B cell (primary cell): ENCODE results near the gene FAM107B. TPM values are rescaled to one million over a fixed set of nuclear protein-coding genes. Genes with fewer than 3 reads are reported as not detected.
A peak's percentile ranks its signal among the peaks of the same experiment; 100 is the strongest.

ENCODE experiments used
- ATAC-seq: fragments of 200-7000 bp; cut with Tn5 transposase; one replicate; pipeline ENCODE4 v1.10.0; 2021; ENCODE audit warnings: low read depth, mild to moderate bottlenecking, moderate number of reproducible peaks, moderate library complexity
- CTCF ChIA-PET: fragments of 350-600 bp; sonication (Branson Sonifier 250); formaldehyde crosslinking; loops from one replicate; lab custom pipeline; 2021; ENCODE audit warnings: antibody characterized with exemption, inconsistent platforms; lab: Charles Lee
- POLR2A ChIA-PET: fragments of 350-600 bp; sonication (Branson Sonifier 250); formaldehyde crosslinking; loops from one replicate; lab custom pipeline; 2021; ENCODE audit warnings: antibody characterized with exemption; lab: Charles Lee
- DNase-seq: peaks from one replicate; pipeline ENCODE4 v3.0.0; 2013
- H2AFZ ChIP-seq: 2 replicates; pipeline ENCODE4 v1.6.1; 2012; ENCODE audit warnings: mild to moderate bottlenecking, low read depth, low read length; ENCODE audit not compliant: insufficient read depth, poor library complexity, severe bottlenecking
- H3K27ac ChIP-seq, 2 donors: 1 replicate in 1 of 2; 2 replicates in 1 of 2; pipeline ENCODE4 v1.5.1; 2012 to 2013; ENCODE audit warnings: low read length in 2 of 2, mild to moderate bottlenecking in 2 of 2, moderate library complexity in 1 of 2
- H3K27me3 ChIP-seq, 4 experiments: fragments of 200-600 bp in 1 of 4; sonication (generic) in 1 of 4; replicated peaks in 1 of 4; 1 replicate in 2 of 4; 2 replicates in 2 of 4; pipeline versions ENCODE4 v1.6.1 to v1.7.0; 2013 to 2016; ENCODE audit warnings: low read length in 3 of 4, mild to moderate bottlenecking in 2 of 4, mixed read lengths in 1 of 4, moderate library complexity in 1 of 4; ENCODE audit not compliant: insufficient read depth in 4 of 4, control insufficient read depth in 3 of 4; ENCODE audit errors: control extremely low read depth in 1 of 4
- H3K36me3 ChIP-seq, 2 experiments: replicated peaks in 1 of 2; 1 replicate in 1 of 2; 2 replicates in 1 of 2; pipeline versions ENCODE4 v1.6.1 to v1.7.1; 2013; ENCODE audit warnings: low read length in 1 of 2; ENCODE audit not compliant: insufficient read depth in 2 of 2, control insufficient read depth in 1 of 2; ENCODE audit errors: control extremely low read depth in 1 of 2, extremely low read depth in 1 of 2
- H3K4me1 ChIP-seq, 2 donors: fragments of 200-600 bp in 1 of 2; sonication (generic) in 1 of 2; 1 replicate in 1 of 2; 2 replicates in 1 of 2; pipeline versions ENCODE4 v1.5.1 to v1.6.1; 2013 to 2017; ENCODE audit warnings: low read length in 2 of 2; ENCODE audit not compliant: control insufficient read depth in 2 of 2, insufficient read depth in 2 of 2
- H3K4me2 ChIP-seq: replicated peaks from 2 replicates; pipeline ENCODE3; 2012; ENCODE audit warnings: mild to moderate bottlenecking, low read depth, low read length; ENCODE audit not compliant: poor library complexity, severe bottlenecking
- H3K4me3 ChIP-seq, 5 experiments: fragments of 200-600 bp in 1 of 5; sonication (generic) in 1 of 5; 1 replicate in 3 of 5; 2 replicates in 2 of 5; pipeline versions ENCODE4 v1.5.1 to v1.7.0; 2011 to 2016; ENCODE audit warnings: low read length in 4 of 5, mild to moderate bottlenecking in 4 of 5, low read depth in 2 of 5, control low read depth in 1 of 5, moderate library complexity in 1 of 5; ENCODE audit not compliant: insufficient read depth in 1 of 5; ENCODE audit errors: control extremely low read depth in 1 of 5, extremely low read depth in 1 of 5
- H3K79me2 ChIP-seq: fragments of 200-600 bp; sonication (generic); one replicate; pipeline ENCODE4 v1.6.0; 2016; ENCODE audit warnings: low read length; ENCODE audit not compliant: control insufficient read depth, insufficient read depth
- H3K9ac ChIP-seq: fragments of 200-600 bp; sonication (generic); 2 replicates; pipeline ENCODE4 v1.6.1; 2017; ENCODE audit warnings: mild to moderate bottlenecking, low read length, moderate library complexity
- H3K9me3 ChIP-seq, 3 donors: one replicate each; pipeline versions ENCODE4 v1.6.1 to v1.7.1; 2013; ENCODE audit warnings: low read length in 2 of 3; ENCODE audit not compliant: control insufficient read depth in 2 of 3, insufficient read depth in 1 of 3; ENCODE audit errors: control extremely low read depth in 1 of 3
- H4K20me1 ChIP-seq: 2 replicates; pipeline ENCODE4 v1.6.0; 2012; ENCODE audit warnings: mild to moderate bottlenecking, low read length; ENCODE audit not compliant: insufficient read depth, control insufficient read depth, poor library complexity, severe bottlenecking
- H3K27ac Mint-ChIP-seq: one replicate; pipeline ENCODE4 v1.8.0; 2021; ENCODE audit warnings: mixed read lengths
- H3K27me3 Mint-ChIP-seq: one replicate; pipeline ENCODE4 v1.8.0; 2021; ENCODE audit warnings: mixed read lengths
- H3K4me1 Mint-ChIP-seq: one replicate; pipeline ENCODE4 v1.8.0; 2021; ENCODE audit warnings: mixed read lengths
- H3K4me3 Mint-ChIP-seq: one replicate; pipeline ENCODE4 v1.8.0; 2021; ENCODE audit warnings: mixed read lengths
- H3K9me3 Mint-ChIP-seq: one replicate; pipeline ENCODE4 v1.8.0; 2022; ENCODE audit warnings: mixed read lengths; ENCODE audit not compliant: insufficient read depth
- CTCF ChIP-seq: fragments of 200-600 bp; IDR thresholded peaks from one replicate; pipeline ENCODE4 v1.8.0; 2022; ENCODE audit warnings: antibody characterized with exemption, mild to moderate bottlenecking
- EZH2 ChIP-seq: IDR thresholded peaks from 2 replicates; pipeline ENCODE4 v1.6.1; 2012; ENCODE audit warnings: borderline replicate concordance, low read depth, mild to moderate bottlenecking, moderate library complexity, low read length; ENCODE audit not compliant: insufficient read depth, poor library complexity, severe bottlenecking
- WGBS: methylation state at CpG from one replicate; pipeline ENCODE4 v1.1.5; 2013; ENCODE audit warnings: missing lambda C conversion rate; ENCODE audit not compliant: insufficient coverage; 5-methylcytosine and 5-hydroxymethylcytosine counted together
- intact Hi-C: fragments of 100-400 bp; cut with micrococcal nuclease; formaldehyde crosslinking; loops from one replicate; pipeline ENCODE4 v1.10.0; 2022
- polyA plus RNA-seq: library from polyadenylated mRNA; depleted of rRNA; stranded (reverse); fragments of >200 nt; gene quantifications from 2 replicates; pipeline ENCODE4 v1.2.3, GENCODE V29; 2012
- total RNA-seq, 2 donors: library from RNA; stranded (reverse); fragments of 120-200 nt in 1 of 2; gene quantifications; 1 replicate in 1 of 2; 2 replicates in 1 of 2; pipeline versions ENCODE4 v1.2.3 to v1.2.4, GENCODE V29; 2013 to 2022

Gene FAM107B
- total and polyA plus RNA-seq, 2 donors (not counting 1 experiment from before 2014, with no cell fraction given) = 31.9 to 318 TPM

GRCh38 chr10:14648005-14648765 lies 126.5 kb downstream of the FAM107B start:
- peaks cover 57 to 71% of the 10 kb centered on the region in 2 donors for H3K4me1 ChIP-seq
- H3K9me3 ChIP-seq = no peaks in the 10 kb centered on the region
- no peaks in the 10 kb centered on the region for H4K20me1 ChIP-seq
- no peaks in the 10 kb centered on the region for H3K36me3 ChIP-seq
- no peak for TF ChIP-seq CTCF
- TF ChIP-seq EZH2 = no peak
- Mint-ChIP-seq H3K4me3 (peak overlapping the region; percentile 83), H3K27me3 (no peaks in the 10 kb centered on the region), H3K4me1 (peaks cover 82% of the 10 kb centered on the region), H3K9me3 (no peaks in the 10 kb centered on the region), H3K27ac (peak overlapping the region; percentile 98)
- 0% methylated on average over 11 of the region's 15 CpGs for WGBS
- peak overlapping the region; percentile 96 to 99 for H3K27ac ChIP-seq
- H3K9ac ChIP-seq = peak overlapping the region; percentile 69
- DNase-seq (peak; percentile 92), ATAC-seq (peak; percentile 81)
- peak overlapping the region; percentile 53 for H2AFZ ChIP-seq
- no peaks in the 10 kb centered on the region for H3K79me2 ChIP-seq
- H3K27me3 ChIP-seq = no peaks in the 10 kb centered on the region
- POLR2A ChIA-PET = interaction anchor here (0.6 to 1.6 kb wide), 10 partner anchors 10 to 200 kb away, joined by 3 to 15 read pairs (median 5); partner anchors contain the start of gene CDNF
- CTCF ChIA-PET = interaction anchor here (0.9 to 1.8 kb wide), 5 partner anchors 9 to 175 kb away, joined by 3 to 7 read pairs (median 6); no protein-coding TSS in a partner anchor
- peak overlapping the region; percentile 75 for H3K4me2 ChIP-seq
- H3K4me3 ChIP-seq = peak overlapping the region; percentile 29 to 58 (median 35)
- intact Hi-C loops = loop anchor here (1.0 kb wide), 7 partner anchors 11 to 230 kb away; partner anchors contain the start of genes CDNF, HSPA14, MSANTD7 and SUV39H2
